H1 (cell line): ENCODE measurements around the gene VSTM2B.

Source experiments
- POLR2AphosphoS5 ChIP-seq: IDR thresholded peaks from 2 replicates; pipeline ENCODE4 v1.6.1; 2011; ENCODE audit warnings: low read depth, low read length
- RFX5 ChIP-seq: IDR thresholded peaks from 2 replicates; pipeline ENCODE4 v1.6.1; 2011; ENCODE audit warnings: low read depth, low read length, improper control_type of control experiment, borderline replicate concordance
- TAF1 ChIP-seq: IDR thresholded peaks from 2 replicates; pipeline ENCODE4 v1.6.1; 2011; ENCODE audit warnings: mild to moderate bottlenecking, low read depth, low read length
- TF ChIP-seq, protein P1 (sequence below): IDR thresholded peaks from 2 replicates; pipeline ENCODE4 v1.6.1; 2012; ENCODE audit warnings: inconsistent platforms
- TF ChIP-seq, protein P2 (sequence below), 3 experiments: IDR thresholded peaks; 1 replicate in 2 of 3; 2 replicates in 1 of 3; pipeline versions ENCODE4 v1.5.1 to v1.6.1; 2011; ENCODE audit warnings: low read length in 3 of 3, mild to moderate bottlenecking in 3 of 3, inconsistent platforms in 2 of 3, low read depth in 1 of 3, moderate library complexity in 1 of 3; ENCODE audit not compliant: insufficient read depth in 1 of 3; ENCODE audit errors: control extremely low read depth in 1 of 3

DNA sequence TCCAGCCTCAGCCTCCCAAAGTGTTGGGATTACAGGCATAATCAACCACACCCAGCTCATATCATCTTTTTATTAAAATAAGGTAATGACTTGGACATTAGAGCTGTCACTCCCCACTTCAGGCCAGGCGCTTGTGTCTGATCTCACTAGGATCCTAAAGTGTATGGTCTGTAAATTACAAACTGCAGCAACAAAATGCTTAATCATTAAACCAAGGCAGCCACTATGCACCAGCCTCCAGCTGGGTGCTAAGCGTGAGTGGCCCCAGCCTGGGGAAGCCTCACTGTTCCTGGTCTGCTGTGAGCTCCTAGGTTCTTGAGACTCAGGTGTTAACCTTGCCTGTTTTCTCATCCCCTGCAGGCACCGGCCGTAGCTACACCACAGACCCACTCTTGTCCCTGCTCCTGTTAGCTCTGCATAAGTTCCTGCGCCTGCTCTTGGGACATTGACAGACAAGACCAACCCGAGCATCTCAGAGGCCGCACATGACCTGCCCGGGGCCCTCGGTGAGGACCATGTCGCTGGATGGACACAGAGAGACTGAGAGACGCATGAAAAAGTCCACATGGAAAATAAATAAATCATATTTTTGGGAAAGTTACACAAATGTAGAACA, 37.8 kb downstream of the VSTM2B start:
- TF ChIP-seq POLR2AphosphoS5 (no peak), RFX5 (no peak), TAF1 (no peak)
- TF ChIP-seq, protein P1, sequence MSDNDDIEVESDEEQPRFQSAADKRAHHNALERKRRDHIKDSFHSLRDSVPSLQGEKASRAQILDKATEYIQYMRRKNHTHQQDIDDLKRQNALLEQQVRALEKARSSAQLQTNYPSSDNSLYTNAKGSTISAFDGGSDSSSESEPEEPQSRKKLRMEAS, result no peak
- TF ChIP-seq, protein P2, sequence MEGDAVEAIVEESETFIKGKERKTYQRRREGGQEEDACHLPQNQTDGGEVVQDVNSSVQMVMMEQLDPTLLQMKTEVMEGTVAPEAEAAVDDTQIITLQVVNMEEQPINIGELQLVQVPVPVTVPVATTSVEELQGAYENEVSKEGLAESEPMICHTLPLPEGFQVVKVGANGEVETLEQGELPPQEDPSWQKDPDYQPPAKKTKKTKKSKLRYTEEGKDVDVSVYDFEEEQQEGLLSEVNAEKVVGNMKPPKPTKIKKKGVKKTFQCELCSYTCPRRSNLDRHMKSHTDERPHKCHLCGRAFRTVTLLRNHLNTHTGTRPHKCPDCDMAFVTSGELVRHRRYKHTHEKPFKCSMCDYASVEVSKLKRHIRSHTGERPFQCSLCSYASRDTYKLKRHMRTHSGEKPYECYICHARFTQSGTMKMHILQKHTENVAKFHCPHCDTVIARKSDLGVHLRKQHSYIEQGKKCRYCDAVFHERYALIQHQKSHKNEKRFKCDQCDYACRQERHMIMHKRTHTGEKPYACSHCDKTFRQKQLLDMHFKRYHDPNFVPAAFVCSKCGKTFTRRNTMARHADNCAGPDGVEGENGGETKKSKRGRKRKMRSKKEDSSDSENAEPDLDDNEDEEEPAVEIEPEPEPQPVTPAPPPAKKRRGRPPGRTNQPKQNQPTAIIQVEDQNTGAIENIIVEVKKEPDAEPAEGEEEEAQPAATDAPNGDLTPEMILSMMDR (IDR thresholded peaks at IDR 0.05; ENCODE audit: control extremely low read depth in 1 of 3, insufficient read depth in 1 of 3, low read depth in 1 of 3, low read length in 3 of 3), result no peak
